ENCODE results near the gene CHCHD6.

The CHCHD6 gene

DNA sequence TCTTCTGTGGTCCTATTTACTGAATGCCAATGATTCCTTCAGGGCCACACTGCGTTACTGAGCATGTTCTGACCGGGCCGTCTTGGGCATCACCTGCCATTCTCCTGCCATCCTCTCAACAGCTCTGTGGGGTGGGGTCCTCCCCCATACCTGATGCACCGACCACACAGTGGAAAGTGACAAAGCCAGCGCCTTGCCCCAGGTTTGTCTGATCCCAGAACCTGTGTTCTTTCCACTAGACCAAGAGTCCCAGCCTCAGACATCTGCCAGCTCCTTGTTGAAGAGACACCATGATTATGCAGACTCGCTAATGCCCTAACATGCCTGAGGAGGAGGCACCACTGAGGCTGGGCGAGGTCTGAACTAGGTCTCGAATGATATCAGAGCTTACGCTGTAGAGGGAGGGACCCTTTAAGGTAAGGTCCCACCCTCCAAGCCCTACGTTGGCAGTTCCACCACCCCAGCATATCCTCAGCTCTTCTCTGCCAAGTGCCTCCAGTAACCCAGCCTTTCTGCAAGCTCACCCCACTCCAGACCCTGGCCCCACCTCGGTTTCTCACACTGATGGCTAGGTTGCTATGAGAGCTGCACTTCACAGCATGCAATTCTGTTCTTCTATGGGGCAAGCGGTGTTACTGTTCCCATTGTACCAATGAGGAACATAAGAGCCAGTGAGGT, 249.1 kb downstream of the CHCHD6 start:
- ATAC-seq (no peak), DNase-seq (no peak)
- Mint-ChIP-seq H3K27ac (no peak overlapping the region), H3K4me3 (no peak overlapping the region), H3K9me3 (no peaks in the 10 kb centered on the region), H3K27me3 (no peaks in the 10 kb centered on the region), H3K4me1 (no peaks in the 10 kb centered on the region)

DNA sequence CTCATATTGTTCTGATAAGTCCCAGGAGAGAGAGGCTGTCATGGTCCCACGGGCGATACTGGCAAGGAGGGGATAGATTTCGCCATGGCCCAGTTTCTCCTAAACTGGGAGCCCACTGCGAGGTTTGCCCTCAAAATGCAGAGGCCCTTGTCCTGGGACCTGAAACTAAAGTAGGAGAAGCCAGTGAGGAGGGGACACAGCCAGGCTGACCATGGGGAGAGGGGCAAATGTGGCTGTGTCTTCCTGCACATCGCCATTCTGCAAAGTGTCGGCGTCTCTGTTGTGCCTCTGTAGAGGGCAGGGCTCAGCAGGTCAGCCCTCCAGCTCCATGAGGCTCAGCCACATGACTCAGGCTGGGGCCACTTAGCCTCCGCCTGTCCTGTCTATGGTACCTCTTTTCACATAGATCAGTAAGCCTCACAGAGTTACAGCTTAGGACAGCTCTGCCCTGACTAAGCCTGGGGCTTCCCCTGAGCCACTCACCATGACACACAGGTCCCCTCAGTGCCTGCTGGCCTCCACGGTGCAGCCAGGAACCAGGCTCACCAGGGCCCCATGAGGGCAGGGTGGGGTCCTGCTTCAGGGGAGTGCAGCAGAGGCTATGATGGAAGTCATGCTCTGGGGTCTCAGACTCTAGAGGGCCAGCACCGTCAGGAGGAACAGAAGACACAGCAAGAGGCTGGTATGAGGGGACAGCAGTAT, 250.3 kb downstream of the CHCHD6 start:
- H3K27ac Mint-ChIP-seq, result no peak overlapping the region
- peak; percentile 57 for ATAC-seq

DNA sequence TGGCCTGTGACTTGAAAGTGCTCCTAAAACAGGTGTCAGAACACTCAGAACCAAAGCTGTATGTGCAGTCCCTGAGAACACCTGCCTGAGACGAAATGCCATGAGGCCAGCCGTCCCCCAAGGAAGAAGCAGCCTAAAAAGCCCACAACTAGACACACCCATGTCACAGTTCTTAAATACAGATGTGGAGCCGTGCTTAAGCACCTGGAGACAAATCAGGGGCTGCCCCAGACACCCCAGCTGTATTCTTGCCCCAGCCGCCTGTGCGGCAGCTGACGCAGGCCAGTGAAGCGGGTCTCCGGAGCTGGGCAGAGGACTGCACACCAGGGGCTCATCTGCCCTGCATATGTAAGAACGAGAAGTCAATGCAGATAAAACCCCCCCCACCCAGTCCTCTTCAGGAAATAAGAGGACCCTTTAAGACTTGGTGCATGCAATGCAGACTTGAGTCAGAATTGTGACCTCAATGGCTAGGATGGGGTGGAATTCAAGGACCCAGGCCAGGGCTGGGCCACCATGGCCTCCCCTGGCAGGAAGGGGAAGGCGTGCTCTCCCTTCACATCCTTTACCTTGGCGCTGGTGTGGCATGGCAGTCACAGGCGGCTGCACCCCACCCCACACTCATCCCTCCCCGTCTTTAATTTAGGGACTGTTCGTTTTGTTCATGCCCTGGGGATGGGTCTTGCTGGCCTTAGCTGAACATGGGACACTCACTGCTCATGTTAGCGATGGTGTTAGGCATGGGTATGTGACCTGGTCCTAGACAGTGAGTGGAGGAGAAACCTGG, 251.2 kb downstream of the CHCHD6 start:
- Mint-ChIP-seq H3K9me3 (no peaks in the 10 kb centered on the region), H3K4me3 (no peak overlapping the region), H3K27me3 (no peaks in the 10 kb centered on the region), H3K4me1 (no peaks in the 10 kb centered on the region), H3K27ac (no peak overlapping the region)
- DNase-seq, result no peak
- no peak for ATAC-seq

More for the DNA sequence above, 250.3 kb downstream of the CHCHD6 start:
- no peak for DNase-seq
- Mint-ChIP-seq H3K9me3 (no peaks in the 10 kb centered on the region), H3K4me1 (no peaks in the 10 kb centered on the region), H3K27me3 (no peaks in the 10 kb centered on the region), H3K4me3 (no peak overlapping the region)

DNA sequence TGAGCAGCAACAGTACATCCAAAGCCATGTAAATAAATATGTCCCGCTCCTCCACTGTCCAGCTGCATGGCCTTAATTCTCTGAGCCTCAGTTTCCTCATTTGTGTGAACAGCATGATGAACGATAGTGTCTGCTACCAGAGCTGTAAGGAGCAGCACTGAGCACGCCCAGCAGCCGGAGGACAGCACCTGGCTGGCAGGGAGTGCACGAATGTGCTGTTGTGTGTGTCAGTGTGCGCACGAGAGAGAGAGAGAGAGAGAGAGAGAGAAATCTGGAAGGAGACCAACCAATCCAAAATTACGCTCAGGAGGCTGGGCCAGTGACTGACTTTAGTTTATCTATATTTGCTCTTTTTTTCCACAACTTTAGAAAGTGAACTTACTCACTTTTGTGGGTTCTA, 252.3 kb downstream of the CHCHD6 start:
- no peaks in the 10 kb centered on the region for H3K9me3 Mint-ChIP-seq
- DNase-seq, result no peak
- H3K27me3 Mint-ChIP-seq, result no peaks in the 10 kb centered on the region
- no peak overlapping the region for H3K4me3 Mint-ChIP-seq
- H3K27ac Mint-ChIP-seq, result no peak overlapping the region
- no peaks in the 10 kb centered on the region for H3K4me1 Mint-ChIP-seq
- no peak for ATAC-seq

DNA sequence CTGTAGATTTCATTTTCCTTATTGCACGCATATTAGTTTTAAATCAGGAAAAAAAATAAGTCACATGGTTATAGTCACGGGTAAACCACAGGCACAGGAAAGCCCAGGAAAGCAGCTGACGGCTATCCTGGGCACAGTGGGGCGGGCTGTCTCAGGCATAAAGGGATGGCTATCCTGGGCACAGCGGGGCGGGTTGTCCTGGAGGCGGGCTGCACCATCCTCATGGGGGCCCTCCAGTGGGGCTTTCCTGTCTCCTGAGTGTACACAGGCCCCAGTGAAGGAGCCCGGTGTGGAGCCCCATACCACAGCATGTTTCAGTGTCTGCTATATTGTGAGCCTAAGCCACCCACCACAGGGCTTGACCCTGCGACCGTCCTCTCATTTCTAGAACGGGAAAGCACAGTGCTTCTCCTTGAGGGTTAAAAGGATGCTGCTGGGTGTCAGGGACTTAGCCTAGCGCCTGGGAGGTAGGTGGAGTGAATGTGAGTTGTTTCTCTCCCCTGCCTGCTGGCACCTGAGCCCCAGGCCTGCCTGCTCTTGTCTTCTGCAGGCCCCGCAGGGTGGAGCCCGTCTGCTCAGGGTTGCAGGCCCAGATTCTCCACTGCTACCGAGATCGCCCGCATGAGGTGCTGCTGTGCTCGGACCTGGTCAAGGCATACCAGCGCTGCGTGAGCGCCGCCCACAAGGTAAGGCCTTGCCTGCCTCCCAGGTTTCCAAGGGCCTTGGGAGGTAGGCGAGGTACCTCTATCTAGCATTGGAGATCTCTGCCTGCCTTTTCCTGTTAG, 253.0 kb downstream of the CHCHD6 start:
- H3K4me1 Mint-ChIP-seq, result no peaks in the 10 kb centered on the region
- DNase-seq (no peak), ATAC-seq (no peak)
- no peaks in the 10 kb centered on the region for H3K9me3 Mint-ChIP-seq
- H3K27ac Mint-ChIP-seq, result peak overlapping the region; percentile 46 to 65
- no peaks in the 10 kb centered on the region for H3K27me3 Mint-ChIP-seq
- no peak overlapping the region for H3K4me3 Mint-ChIP-seq

DNA sequence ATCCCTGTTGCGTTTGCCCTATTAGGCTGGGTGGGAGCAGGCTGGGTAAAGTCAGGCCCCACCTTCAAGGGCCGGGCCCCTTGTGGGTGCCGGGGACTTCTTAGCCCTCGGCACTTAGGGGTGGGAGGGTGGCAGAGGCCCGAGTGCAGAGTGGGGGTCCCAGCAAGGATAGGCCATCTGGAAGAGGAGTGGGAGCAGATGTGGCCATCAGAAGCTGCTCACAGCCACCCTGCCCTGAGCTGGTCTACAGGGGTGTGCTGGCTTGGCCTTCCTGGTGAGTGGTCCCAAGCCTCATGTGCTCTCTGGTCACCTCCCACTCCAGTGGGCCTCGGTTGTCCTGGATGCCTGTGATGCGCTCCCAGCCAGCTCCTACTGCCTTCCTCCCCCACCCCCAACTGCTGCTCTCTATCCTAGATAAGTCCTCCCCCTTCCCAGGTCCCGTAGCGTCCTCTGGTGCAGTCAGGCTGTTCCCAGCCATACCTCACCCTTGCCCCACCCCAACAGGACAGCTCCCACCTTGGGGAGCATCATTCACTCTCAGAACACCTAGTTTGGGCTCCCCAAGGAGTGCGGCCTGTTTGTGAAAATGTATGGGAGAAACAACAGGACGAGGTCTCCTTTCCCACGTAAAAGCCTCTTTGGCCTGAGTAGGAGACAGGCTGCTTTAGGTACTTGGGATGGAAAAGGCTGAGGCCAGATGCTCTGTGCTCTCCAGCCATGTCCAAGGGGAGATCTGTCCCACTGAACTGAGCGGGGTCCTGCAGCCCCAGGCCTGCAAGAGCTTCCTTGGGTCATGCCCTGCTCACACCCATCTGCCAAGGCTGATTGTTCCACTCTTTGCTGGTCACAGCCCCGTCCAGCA, 254.0 kb downstream of the CHCHD6 start:
- ATAC-seq (no peak), DNase-seq (no peak)
- peak overlapping the region in 1 of 2 donors; percentile 65 for H3K27ac Mint-ChIP-seq
- H3K4me3 Mint-ChIP-seq, result no peak overlapping the region
- no peaks in the 10 kb centered on the region for H3K9me3 Mint-ChIP-seq
- no peaks in the 10 kb centered on the region for H3K4me1 Mint-ChIP-seq
- H3K27me3 Mint-ChIP-seq, result no peaks in the 10 kb centered on the region

DNA sequence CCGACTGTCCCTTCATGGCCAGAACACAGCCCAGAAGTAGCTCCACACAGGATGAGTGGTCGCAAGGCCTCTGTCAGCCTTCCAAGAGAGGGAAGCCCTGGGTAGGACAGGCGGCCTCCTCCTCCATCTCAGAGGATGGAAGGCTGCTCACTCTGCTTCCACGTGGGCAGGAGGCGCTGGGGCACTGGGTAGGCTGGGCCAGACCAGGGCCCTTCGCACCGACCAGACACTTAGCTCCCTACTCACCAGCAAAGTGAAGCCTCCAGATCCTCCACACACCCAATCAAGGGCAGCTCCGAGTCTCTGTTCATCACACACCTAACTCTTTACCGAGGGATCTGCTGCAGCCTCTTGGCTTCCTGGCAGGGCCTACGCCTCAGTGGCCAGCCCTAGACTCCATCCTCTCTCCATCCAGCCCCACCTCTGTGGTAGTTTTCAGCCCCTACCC, 254.6 kb downstream of the CHCHD6 start:
- no peak for DNase-seq
- no peak overlapping the region for H3K4me3 Mint-ChIP-seq
- no peaks in the 10 kb centered on the region for H3K4me1 Mint-ChIP-seq
- no peaks in the 10 kb centered on the region for H3K9me3 Mint-ChIP-seq
- H3K27me3 Mint-ChIP-seq, result no peaks in the 10 kb centered on the region
- no peak overlapping the region for H3K27ac Mint-ChIP-seq
- ATAC-seq, result no peak

DNA sequence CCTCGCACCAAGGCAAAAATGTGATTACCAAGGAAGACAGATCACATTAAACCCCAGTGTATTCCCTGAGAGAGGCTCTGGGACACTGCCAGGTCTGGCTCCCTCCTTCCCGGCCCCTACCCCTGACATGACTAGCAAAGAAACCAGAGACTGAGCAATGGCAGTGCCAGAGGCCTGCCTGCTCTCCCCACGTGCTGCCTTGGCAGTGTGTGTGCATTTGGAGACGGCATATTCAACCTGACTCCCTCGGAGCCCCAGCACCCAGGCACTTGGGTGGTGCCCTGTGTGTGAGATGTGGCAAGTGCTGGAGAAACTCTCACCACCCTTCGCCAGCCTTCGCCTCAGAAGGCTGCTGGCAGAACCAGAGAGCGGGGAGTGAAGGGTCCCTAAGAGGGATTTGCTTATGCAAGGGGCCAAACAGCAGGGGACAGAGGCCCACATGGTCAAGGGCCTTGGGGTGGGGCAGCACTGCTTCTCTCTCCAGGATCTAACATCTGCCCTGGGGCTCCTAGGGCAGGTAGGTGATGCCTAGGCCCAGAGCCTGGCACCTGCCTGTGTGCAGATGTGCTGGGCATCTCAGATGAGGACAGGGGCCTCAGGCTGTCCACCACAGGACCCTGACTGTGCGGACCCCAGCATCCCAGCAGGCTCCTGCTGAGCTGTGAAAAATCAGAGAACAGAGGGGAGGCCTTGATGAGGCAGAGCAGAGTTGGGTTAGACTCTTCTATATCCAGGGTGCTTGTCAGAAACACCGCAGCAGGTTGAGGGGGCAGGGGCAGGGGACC, 255.3 kb downstream of the CHCHD6 start:
- DNase-seq (no peak), ATAC-seq (no peak)
- H3K27ac Mint-ChIP-seq, result peak overlapping the region in 1 of 2 donors; percentile 63
- H3K9me3 Mint-ChIP-seq, result no peaks in the 10 kb centered on the region
- no peak overlapping the region for H3K4me3 Mint-ChIP-seq
- H3K27me3 Mint-ChIP-seq, result no peaks in the 10 kb centered on the region
- no peaks in the 10 kb centered on the region for H3K4me1 Mint-ChIP-seq

DNA sequence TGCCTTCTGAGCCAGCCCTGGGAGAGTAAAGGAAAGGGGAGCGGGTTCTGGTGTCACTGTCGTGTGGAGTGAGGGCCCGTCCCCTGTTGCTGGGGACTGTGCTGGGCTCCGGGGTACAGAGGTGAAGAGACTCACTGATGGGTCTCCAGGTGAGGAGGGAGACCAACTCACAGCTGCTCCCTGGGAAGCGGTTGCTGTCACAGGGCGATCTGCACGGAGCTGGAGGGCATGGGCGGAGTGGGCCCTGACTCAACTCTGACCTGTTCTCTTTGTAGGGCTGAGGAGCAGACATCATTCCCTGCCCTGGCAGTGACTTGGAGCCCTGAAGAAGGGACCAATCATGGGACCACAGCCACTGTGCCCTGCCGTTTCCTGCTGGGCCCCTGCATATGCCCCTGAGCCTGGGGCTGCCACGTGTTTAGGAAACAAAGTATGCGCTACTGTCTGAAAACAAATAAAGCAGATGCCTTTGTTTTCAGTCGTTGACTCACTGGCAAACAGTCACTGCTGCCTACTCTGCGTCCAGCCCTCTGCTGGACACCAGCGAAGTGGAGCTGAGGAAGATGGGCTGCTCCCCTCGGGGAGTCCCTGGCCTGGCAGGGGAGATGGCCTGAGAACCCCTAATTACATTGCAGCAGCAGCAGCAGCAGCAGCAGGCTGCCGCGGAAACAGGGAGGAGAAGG, 256.0 kb downstream of the CHCHD6 start:
- Mint-ChIP-seq H3K9me3 (no peaks in the 10 kb centered on the region), H3K4me1 (no peaks in the 10 kb centered on the region), H3K4me3 (no peak overlapping the region), H3K27me3 (no peaks in the 10 kb centered on the region), H3K27ac (peak overlapping the region in 1 of 2 donors; percentile 77)
- ATAC-seq, result no peak
- DNase-seq, result no peak

DNA sequence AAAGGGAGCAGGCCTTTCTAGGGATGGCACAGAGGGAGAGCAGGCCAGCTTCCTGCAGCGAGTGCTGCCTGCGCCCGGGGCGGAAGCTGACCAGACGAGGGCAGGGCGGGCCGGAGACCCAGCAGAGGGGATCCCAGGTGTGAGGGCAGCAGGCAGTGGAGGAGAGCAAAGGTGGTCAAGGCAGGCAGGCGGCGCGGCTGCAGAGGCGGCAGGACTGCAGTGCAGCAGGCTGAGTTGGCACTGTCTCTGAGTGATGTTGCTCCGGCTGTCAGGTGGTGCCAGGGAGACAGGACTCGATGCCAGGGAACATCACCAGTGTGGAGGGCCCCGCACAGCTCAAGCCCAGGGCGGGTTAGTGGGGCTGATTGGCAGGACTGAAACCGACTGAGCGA, 256.6 kb downstream of the CHCHD6 start:
- Mint-ChIP-seq H3K27me3 (no peaks in the 10 kb centered on the region), H3K4me3 (no peak overlapping the region), H3K4me1 (no peaks in the 10 kb centered on the region), H3K9me3 (no peaks in the 10 kb centered on the region), H3K27ac (peak overlapping the region in 1 of 2 donors; percentile 52)
- ATAC-seq (no peak), DNase-seq (no peak)

DNA sequence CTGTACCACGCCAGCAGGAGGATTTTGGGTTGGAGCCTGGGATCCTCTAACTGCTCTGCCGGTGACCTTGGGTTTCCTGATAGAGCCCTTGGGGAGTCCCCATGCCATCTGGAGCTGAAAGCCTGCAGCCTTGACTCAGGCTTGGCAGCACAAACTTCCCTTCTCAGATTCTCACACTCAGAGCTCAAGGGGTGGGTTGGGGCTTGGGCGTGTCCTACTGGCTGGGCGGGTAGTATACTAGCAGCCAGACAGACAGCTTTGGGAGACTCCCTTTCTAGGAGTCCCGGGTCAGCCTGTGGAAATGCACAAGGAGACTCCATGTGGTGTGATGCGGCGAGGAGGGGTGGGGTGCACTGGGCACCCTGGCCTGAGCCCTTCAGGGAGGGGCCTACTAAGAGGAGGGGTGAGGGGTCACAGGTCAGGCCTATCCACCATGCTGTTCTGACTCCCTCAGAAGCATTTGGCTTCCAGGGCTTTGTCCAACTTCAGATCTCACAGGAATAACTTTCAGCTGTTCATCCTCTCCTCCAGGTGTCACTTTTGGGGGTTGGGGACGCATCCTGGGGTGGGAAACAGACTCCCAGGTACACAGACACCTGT, 257.3 kb downstream of the CHCHD6 start:
- no peak overlapping the region for H3K4me3 Mint-ChIP-seq
- no peak overlapping the region for H3K27ac Mint-ChIP-seq

DNA sequence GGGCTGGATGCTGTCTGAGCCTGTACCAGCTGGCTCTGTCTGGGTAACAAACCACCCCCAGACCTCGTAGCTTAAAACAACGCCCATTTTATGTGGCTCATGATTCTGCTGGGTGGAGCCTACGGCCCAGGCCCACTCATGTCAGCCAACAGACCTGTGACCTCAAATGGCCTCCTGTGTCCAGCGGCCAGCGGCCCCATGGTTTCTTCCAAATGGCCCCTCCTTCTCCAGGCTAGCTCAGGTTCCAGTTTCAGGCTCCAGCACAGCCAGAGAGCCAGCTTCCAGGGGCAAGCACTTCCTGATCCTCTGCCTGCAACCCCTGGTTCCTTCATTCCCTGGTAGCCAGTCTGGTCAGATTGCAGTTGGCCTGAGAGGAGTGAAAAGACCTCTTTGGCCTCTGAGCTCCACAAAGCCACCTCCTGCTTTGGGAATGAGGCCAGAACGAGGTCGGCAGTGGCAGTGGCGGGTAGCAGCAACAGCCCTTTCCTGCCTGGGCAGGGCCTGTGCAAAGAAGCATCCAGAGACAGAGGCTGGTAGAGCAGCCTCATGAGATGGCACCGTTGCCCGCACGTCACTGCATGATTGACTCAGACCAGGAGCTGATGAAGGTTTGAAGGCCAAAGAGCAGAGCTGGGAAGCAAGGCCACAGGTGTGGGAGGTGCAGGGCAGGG, 257.9 kb downstream of the CHCHD6 start:
- no peaks in the 10 kb centered on the region for H3K4me1 Mint-ChIP-seq
- no peak for DNase-seq
- no peak overlapping the region for H3K4me3 Mint-ChIP-seq
- H3K27me3 Mint-ChIP-seq, result no peaks in the 10 kb centered on the region
- no peak for ATAC-seq
- peak overlapping the region in 1 of 2 donors; percentile 27 for H3K27ac Mint-ChIP-seq
- H3K9me3 Mint-ChIP-seq, result no peaks in the 10 kb centered on the region

More for the DNA sequence above, 257.3 kb downstream of the CHCHD6 start:
- Mint-ChIP-seq H3K9me3 (no peaks in the 10 kb centered on the region), H3K27me3 (no peaks in the 10 kb centered on the region), H3K4me1 (no peaks in the 10 kb centered on the region)
- peak; percentile 14 for ATAC-seq
- no peak for DNase-seq

DNA sequence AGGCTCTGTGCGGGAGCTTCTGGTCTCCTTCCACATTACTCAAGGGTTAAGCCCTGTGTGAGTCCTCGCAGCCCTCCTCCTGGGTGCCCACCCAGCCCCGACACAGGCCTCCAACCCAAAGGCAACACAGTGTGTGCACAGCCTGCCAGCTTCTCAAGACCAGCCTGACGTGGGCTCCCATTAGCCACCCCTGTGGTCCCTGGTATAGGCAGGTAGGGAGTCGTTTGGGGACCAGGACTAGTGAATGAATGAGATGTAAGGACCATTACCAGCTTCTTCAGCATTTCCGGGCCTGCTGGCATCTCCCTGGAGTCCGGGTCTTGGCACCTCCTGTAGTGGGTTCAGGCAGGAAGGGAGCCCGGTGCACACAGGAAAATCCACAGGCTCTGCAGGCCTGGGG, 258.7 kb downstream of the CHCHD6 start:
- Mint-ChIP-seq H3K4me1 (no peaks in the 10 kb centered on the region), H3K9me3 (no peaks in the 10 kb centered on the region), H3K27ac (no peak overlapping the region), H3K4me3 (no peak overlapping the region), H3K27me3 (no peaks in the 10 kb centered on the region)
- ATAC-seq (no peak), DNase-seq (no peak)
